NCI-H1105 treated with DMSO at 0.1 percent for 48 hours (cell line): ENCODE data around the gene PRPS1.
"Not testable (repeated sequence)": the region's sequence is repeated elsewhere in the genome, so short reads cannot be mapped to it uniquely, and the experiment has no call there.

Experiments
- DNase-seq: peaks from one replicate; lab custom pipeline; 2025; lab: John Stamatoyannopoulos, UW

Gene PRPS1

DNA sequence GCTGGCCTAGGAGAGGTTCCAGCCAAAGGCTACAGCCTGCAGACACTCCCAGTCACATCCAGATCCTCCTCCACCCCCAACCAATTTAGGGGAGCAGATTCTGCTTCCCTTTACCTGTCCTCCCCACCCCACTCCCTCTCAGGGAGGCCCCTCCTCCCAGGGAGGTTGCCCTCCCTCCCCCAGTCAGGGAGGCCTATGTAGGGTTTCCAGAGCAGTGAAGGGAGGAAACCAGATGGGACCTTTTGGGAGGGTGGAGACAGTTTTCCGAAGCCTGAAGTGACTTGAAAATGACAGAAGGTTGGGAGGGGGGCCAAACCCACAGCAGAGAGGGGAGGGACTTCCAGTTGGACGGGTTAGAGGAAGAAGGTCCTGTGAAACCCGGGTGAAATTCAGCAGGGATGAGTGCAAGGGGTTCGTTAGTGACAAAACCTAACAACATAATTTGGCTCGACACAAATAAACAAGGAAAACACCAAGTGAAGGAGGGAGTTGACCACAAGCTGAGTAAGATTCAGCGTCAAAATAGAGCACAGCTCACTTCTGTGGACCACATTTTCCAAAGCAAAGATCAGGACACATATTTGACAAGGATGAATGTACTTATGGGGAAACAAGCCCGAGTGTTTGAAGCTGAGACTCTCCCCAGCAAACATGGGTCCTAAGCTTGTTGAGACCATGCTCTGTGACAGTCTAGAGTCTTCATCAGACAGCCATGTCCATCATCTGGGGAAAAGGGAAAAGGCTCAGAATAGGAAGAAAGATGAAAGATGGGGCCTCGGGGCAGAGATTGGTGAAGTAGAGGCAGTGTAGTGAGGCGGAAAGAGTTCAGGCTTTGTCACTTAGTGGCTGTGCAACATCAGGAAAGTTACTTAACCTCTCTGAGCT lies 46.4 kb downstream of the PRPS1 start:
- no peak for DNase-seq

- no peak for DNase-seq
These were observed 47.0 kb downstream of the PRPS1 start for GRCh38 chrX:107675365-107675654.

DNA sequence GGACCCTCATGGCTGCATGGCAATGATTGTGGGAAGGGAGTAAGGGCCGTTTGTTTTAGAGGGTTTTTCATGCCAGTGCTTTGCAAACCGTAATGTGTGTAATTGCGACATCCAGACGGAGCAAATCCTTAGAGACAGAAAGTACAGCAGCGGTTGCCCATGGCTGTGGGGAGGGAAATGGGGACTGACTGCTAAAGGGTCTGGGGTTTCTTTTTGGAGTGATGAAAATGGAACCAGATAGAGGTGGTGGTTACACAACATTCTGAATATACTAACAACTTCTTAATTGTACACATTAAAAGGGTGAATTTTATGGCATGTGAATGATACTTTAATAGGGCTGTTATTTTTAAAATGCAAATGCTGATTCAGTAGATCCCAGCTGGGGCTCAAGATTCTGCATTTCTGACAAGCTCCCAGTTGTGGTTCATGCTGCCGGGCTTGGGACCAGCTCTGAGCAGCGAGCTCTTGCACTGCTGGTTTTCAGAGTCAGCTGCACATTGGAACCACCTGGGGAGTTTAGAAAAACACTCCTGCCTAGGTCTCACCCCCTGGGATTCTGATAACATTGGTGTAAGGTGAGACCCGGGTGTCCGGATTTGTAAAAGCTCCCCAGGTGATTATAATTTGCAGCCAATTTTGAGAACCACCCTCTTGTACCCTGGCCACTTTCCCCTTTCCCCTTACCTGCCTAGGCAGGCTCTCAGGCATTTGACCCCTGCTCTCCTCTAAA lies 47.7 kb downstream of the PRPS1 start:
- no peak for DNase-seq

DNA sequence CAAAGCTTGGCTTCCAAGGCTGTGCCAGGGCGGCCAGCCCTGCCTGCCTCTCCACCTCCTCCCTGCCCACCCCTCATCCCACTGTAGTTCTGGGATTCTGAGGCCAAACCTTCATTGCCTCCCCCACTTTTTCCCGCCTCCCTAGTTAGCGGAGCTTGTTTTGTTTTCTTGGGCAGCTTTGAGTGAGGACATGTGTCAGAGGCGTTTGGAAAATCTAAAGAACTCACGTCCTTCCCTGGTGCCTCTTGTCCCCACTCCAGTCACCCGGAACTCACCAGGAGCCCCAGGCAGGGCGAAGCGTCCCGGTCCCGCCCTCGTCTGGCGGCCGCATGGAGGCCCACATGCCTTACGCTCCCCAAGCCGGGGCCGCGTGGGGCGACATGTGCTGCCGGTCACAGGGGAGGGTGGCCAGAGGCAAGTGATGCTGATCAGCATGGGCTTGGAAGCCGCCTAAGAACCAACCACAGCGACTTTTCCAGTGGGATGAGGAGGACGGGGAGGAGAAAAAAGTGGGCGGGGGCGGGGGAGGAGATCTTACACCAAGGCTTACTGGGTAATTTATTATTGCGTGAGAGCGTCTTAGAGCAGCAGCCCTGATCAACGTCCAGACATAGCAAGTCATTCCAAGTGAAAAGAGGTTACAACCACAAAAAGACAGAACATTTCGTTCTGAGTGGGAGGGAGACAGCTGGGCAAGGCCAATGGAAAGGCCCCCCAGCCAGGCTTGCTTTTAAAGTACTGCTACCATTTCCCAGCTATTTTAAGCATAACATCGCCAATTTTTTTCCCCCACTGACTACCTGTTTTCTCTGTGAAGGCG lies 48.5 kb downstream of the PRPS1 start:
- no peak for DNase-seq

DNA sequence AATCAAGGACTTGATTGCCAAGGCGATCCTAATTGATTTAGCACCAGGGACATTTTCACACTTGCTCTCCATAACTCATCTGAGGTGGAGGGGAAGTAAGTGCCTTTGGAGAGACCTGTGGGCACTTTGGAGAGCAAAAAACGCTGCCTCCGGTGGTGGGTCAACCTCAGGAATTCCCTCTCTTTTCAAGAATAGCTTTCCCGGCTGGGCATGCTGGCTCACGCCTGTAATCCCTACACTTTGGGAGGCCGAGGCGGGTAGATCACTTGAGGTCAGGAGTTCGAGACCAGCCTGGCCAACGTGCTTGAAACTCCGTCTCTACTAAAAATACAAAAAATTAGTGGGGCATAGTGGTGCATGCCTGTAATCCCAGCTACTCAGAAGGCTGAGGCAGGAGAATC lies 49.2 kb downstream of the PRPS1 start:
- no peak for DNase-seq

DNA sequence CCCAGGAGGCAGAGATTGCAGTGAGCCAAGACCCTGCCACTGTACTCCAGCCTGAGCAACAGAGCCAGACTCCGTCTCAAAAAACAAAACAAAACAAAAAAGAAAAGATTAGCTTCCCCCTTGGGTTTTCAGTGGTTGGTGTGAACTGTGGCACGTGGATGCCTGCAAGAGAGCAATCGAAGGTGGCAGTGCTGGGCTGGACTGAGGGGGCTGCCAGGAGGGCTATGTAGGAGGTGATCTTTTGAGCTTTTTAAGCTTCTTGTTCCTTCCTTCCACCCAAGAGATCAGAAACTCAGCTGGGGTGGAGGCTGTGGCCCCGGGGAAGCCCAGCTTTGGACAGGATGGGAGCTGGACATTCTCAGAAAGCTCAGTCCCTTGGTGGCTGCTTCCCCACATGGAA lies 49.6 kb downstream of the PRPS1 start:
- no peak for DNase-seq

DNA sequence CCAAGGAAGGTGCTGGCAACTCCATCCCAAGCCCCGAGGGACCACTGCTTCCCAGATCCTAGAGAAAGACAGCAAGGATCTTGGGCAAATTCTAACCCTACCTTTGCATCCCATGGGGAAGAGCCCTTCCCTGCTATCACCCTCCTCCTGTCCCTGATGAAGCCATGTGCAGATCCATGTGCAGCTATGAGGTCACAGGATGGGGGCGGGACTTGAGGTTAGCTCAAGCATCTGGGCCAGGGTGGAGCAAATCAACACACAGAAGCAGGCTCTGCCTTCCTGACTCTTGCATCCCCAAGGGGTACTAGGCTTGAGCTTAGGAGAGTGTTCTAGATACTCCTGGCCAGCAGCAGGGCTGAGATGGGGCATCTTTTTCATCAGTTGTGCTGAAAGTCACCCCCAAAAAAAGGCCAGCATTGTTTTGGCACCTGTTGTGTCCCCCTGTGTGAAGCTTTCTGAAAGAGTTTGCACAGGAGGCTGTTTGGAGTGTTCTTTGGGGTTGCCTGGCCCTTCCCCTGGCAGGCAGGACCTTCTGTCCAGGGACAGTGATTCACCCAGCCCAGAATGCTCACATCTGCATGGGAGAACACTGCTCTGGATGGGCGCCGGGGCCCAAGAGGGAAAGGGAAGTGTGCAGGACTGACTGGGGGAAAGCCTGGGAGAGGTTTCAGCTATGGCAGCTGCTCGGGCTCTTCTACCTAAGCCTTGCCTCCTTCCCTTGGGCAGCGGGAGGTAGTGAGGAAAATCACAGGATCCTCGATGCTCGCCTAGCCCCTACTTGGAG lies 50.8 kb downstream of the PRPS1 start:
- DNase-seq = no peak

DNA sequence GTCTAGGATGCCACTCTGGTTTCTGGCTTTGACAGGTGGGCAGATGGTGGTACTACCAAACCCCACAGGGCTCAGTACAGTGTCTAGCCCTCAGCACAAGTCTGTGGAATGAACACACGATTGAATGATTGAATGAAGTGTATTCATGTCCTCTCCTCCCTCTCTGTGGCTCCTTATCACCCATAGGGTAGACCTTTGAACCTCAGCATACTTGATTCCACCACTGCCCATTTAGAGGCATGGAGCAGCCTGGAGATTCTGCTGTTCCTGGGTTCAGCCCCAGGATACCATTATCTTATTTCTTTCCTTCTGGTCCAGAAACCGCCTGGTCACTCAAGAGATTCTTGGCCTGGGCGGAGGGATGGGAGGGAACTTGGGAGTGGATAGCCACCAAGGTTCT lies 53.9 kb downstream of the PRPS1 start:
- DNase-seq = no peak

DNA sequence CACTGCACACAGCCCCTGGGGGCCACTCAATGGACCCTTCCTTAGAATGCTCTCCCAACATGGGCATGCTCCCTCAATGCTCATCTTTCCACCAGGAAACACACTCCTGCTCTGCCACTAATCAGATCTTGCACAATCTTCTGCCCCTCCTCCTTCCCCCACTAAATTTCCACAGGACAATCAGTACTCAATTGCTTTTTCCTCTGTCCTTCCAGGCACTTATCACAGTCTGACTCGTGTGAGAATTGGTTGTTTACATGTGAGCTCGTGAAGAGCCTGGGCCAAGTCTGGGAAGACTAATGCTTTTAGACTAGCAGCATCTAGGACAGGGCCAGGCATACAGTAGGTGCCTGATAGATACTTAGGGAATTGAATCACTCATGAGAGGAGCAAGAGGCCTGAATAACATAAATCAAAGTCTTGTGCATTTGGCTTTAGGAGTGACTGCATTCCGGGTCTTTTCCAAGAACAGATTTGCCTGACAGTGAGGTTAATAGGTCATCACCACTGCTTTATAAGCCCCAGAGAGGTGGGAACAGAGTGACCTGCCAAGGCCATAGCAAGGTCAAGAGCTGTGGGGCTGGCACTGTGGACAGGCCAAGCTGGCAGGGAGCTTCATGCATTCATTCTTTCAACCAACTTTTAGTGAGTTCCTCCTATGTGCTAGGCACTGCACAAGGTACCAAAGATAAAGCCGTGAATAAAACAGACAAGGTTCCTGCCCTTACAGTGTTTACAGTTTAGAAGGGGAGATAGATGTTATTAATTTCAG lies 55.0 kb downstream of the PRPS1 start:
- no peak for DNase-seq

DNA sequence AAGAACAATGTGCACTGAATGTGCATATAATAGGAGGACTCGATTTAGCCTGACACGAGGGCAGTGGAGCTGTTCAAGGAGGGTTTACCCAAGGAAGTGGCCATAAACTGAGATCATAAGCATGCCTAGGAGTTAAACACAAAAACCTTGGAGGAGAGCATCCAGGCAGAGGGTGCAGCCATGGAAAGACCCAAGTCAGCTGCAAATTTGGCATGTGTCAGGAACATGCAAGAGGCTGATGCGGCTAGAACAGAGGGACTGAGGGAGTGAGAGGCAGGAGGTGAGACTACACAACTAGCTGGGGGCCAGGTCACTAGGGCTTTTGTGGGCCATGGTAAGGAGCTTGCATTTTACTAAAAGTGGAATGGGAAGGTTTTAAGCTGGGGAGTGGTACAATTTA lies 55.6 kb downstream of the PRPS1 start:
- DNase-seq = no peak

GRCh38 chrX:107684956-107685385 lies 56.7 kb downstream of the PRPS1 start:
- DNase-seq = no peak

- not testable (repeated sequence) for DNase-seq
These were observed 57.3 kb downstream of the PRPS1 start for GRCh38 chrX:107685586-107685985.

DNA sequence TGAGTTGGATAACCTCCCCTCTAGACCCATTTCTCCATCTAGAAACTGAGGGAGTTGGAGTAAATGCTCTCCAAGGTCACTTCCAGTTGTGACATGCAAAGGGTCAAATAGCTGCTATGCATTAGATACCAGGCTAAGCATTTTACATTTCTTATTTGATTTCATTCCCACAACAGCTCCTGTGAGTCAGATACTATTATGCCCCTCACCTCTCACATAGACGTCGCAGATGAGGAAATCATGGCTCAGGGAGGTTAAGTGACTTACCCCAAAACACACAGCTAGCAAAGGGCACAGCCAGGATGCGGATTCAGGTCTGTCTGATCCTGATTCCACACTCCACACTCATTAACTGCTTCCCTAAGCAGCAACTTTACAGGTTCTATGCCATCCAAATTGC lies 57.7 kb downstream of the PRPS1 start:
- DNase-seq = no peak

DNA sequence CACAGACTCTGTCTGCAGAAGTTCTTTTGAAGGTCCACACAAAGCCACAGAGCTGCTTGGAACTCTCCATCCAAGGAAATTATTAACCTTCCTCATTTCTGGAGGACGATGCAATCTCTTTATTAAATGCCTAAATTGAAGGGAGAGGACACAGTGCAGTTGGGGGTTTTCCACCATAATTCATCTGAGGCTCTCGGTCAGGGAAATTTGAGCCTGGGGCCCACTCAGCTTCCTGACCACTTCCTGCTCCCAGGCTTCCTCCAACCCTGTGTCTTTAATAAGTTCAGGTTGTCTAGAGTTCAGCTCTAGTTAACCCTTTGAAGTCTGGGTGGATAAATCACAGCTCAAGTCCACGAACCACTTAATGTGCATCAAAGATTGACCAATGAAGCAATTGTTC lies 58.5 kb downstream of the PRPS1 start:
- no peak for DNase-seq

DNA sequence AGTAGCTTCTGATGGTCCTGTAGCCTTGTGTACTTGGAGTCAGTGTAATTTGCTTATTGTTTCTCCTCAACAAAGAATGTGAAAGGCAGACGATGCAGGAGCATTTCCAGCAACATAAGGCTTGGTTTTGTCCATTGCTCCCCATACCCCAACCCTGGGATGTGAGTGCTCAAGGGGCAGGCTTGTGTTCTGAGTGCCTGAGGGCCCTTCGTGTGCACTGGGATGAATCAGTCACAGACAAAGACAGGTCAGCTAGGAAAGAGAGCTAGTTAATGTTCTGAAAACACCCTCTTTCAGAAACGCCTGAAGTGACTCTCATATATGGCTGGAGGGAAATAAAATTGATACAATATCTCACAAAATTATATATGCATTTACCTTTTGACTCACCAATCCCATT lies 59.1 kb downstream of the PRPS1 start:
- DNase-seq = no peak

DNA sequence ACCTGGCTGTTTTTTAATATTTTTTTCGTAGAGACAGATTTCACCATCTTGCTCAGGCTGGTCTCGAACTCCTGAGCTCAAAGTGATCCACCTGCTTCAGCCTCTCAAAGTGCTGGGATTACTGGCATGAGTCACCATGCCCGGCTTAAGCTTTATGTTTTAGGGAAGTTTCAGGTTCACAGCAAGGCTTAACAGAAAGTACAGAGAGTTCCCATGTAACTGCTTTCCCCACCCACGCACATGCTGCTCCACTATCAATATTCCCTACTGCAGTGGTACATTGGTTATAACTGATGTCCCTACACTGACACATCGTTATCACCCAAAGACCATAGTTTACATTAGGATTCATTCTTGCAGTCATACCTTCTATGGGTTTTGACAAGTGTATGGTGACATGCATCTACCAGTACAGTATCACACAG lies 62.7 kb downstream of the PRPS1 start:
- DNase-seq = no peak

DNA sequence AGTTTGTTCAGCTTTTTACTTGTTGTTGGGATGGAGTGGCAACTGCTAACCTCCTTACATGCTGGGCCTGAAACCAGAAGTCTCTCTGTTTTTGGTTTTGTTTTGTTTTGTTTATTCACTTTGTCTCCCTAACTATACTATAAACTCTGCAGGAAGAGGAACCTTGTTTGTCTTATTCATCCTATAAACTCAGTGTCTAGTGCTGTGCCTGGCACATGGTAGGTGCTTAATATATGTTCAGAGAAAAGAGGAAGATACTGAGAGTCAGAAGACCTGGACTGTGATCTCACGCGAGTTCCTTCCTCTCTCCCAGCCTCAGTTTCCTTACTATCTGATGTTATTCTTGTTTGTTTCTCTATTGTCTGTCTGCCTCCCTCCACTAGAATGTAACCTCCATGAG lies 71.3 kb downstream of the PRPS1 start:
- no peak for DNase-seq

GRCh38 chrX:107700317-107700774 lies 72.0 kb downstream of the PRPS1 start:
- no peak for DNase-seq
